Cardiac fibroblast (primary cell): ENCODE measurements around the gene ARL10.
A peak's percentile ranks its signal among the peaks of the same experiment; 100 is the strongest.

ENCODE experiments used
- DNase-seq, 2 donors: peaks; one replicate each; pipeline versions ENCODE4 v3.0.0 to v3.0.0-alpha.2; 2010; ENCODE audit warnings: low read depth in 2 of 2
- H3K4me3 ChIP-seq, 2 donors: replicated peaks in 1 of 2; 1 replicate in 1 of 2; 2 replicates in 1 of 2; pipeline ENCODE4 v1.5.1; 2011; ENCODE audit warnings: low read depth in 2 of 2, low read length in 2 of 2, mild to moderate bottlenecking in 2 of 2, moderate library complexity in 1 of 2
- CTCF ChIP-seq: IDR thresholded peaks from one replicate; pipeline ENCODE4 v1.5.1; 2011; ENCODE audit warnings: low read depth, mild to moderate bottlenecking, low read length, inconsistent platforms

ARL10 gene

GRCh38 chr5:176383248-176383905, 18.1 kb downstream of the ARL10 start:
- no peak for TF ChIP-seq CTCF
- H3K4me3 ChIP-seq = no peak overlapping the region
- no peak for DNase-seq

- DNase-seq = no peak
- no peak overlapping the region for H3K4me3 ChIP-seq
- TF ChIP-seq CTCF = no peak
These were observed 18.7 kb downstream of the ARL10 start for GRCh38 chr5:176383961-176384360.

GRCh38 chr5:176384366-176384930, 19.2 kb downstream of the ARL10 start:
- no peak overlapping the region for H3K4me3 ChIP-seq
- no peak for TF ChIP-seq CTCF
- no peak for DNase-seq

- no peak for DNase-seq
- no peak for TF ChIP-seq CTCF
- no peak overlapping the region for H3K4me3 ChIP-seq
These were observed 19.7 kb downstream of the ARL10 start for GRCh38 chr5:176384991-176385390.

- no peak for TF ChIP-seq CTCF
- no peak overlapping the region for H3K4me3 ChIP-seq
- DNase-seq = no peak
These were observed 21.2 kb downstream of the ARL10 start for GRCh38 chr5:176386491-176386890.

- peak in 1 of 2 donors; percentile 19 for DNase-seq
- H3K4me3 ChIP-seq = peak overlapping the region; percentile 95 to 99
- no peak for TF ChIP-seq CTCF
These were observed 22.2 kb downstream of the ARL10 start for GRCh38 chr5:176387384-176387925.

- peak overlapping the region; percentile 95 to 99 for H3K4me3 ChIP-seq
- DNase-seq = peak; percentile 27 to 30
- no peak for TF ChIP-seq CTCF
These were observed 22.7 kb downstream of the ARL10 start for GRCh38 chr5:176388003-176388443.
